Peyer's patch (tissue), 4 donors: ENCODE measurements around the gene CTNNBL1.

Experiments used
- CTCF ChIP-seq, 6 experiments: fragments of 450-650 bp in 4 of 6; fragments of 200-600 bp in 2 of 6; sonication (generic) in 1 of 6; IDR thresholded peaks; one replicate each; pipeline ENCODE4 v1.5.1; 2017 to 2019; ENCODE audit warnings: antibody characterized with exemption in 6 of 6, mild to moderate bottlenecking in 3 of 6, moderate library complexity in 1 of 6
- POLR2A ChIP-seq, 2 donors: fragments of 450-650 bp; IDR thresholded peaks; one replicate each; pipeline ENCODE4 v1.5.1; 2017; ENCODE audit warnings: antibody characterized with exemption in 2 of 2, mild to moderate bottlenecking in 2 of 2, moderate library complexity in 2 of 2

GRCh38 chr20:37744347-37744746 is 50.5 kb downstream of the CTNNBL1 start:
- TF ChIP-seq CTCF (IDR thresholded peaks at IDR 0.05) = no peak
- TF ChIP-seq POLR2A (IDR thresholded peaks at IDR 0.05) = no peak
